Natural killer cell (primary cell): ENCODE results near the gene CHD1. TPM values are rescaled to one million over a fixed set of nuclear protein-coding genes. Genes with fewer than 3 reads are reported as not detected.

Source experiments
- ATAC-seq, 3 donors: fragments of 150-1000 bp in 2 of 3; fragments of 200-7000 bp in 1 of 3; cut with Tn5 transposase; 1 replicate in 1 of 3; 2 replicates in 2 of 3; pipeline ENCODE4 v1.10.0; 2021; ENCODE audit warnings: mild to moderate bottlenecking in 2 of 3, moderate library complexity in 2 of 3
- DNase-seq, 2 donors: peaks; one replicate each; pipeline versions ENCODE4 v3.0.0 to v3.0.0-alpha.2; 2013 to 2021; ENCODE audit warnings: mixed read lengths in 1 of 2
- H3K27ac ChIP-seq: one replicate; pipeline ENCODE4 v1.5.1; 2013; ENCODE audit warnings: mild to moderate bottlenecking, low read length
- H3K27me3 ChIP-seq: one replicate; pipeline ENCODE4 v1.6.1; 2013; ENCODE audit warnings: low read length; ENCODE audit not compliant: control insufficient read depth, insufficient read depth
- H3K36me3 ChIP-seq: one replicate; pipeline ENCODE4 v1.6.1; 2013; ENCODE audit warnings: low read length; ENCODE audit not compliant: control insufficient read depth, insufficient read depth
- H3K4me1 ChIP-seq: one replicate; pipeline ENCODE4 v1.6.1; 2013; ENCODE audit warnings: low read length; ENCODE audit not compliant: control insufficient read depth, insufficient read depth
- H3K4me3 ChIP-seq: one replicate; pipeline ENCODE4 v1.5.1; 2013; ENCODE audit warnings: low read length
- H3K9me3 ChIP-seq: one replicate; pipeline ENCODE4 v1.6.1; 2013; ENCODE audit warnings: low read length; ENCODE audit not compliant: control insufficient read depth, insufficient read depth
- H3K27ac Mint-ChIP-seq, 2 donors: one replicate each; pipeline ENCODE4 v1.8.0; 2022; ENCODE audit warnings: mild to moderate bottlenecking in 2 of 2, mixed read lengths in 2 of 2, moderate library complexity in 1 of 2
- H3K27me3 Mint-ChIP-seq, 2 donors: one replicate each; pipeline ENCODE4 v1.8.0; 2022; ENCODE audit warnings: low read depth in 2 of 2, mixed read lengths in 2 of 2
- H3K36me3 Mint-ChIP-seq: one replicate; pipeline ENCODE4 v1.8.0; 2022; ENCODE audit warnings: mixed read lengths
- H3K4me1 Mint-ChIP-seq, 2 donors: one replicate each; pipeline ENCODE4 v1.8.0; 2022; ENCODE audit warnings: mixed read lengths in 2 of 2
- H3K4me3 Mint-ChIP-seq: one replicate; pipeline ENCODE4 v1.8.0; 2022; ENCODE audit warnings: mild to moderate bottlenecking, moderate library complexity, mixed read lengths
- H3K9me3 Mint-ChIP-seq, 2 donors: one replicate each; pipeline ENCODE4 v1.8.0; 2022; ENCODE audit warnings: mixed read lengths in 2 of 2
- CTCF ChIP-seq: fragments of 200-600 bp; IDR thresholded peaks from one replicate; pipeline ENCODE4 v1.8.0; 2022; ENCODE audit warnings: antibody characterized with exemption
- WGBS: methylation state at CpG from one replicate; pipeline ENCODE4 v1.1.7; 2013; ENCODE audit warnings: missing lambda C conversion rate; ENCODE audit not compliant: insufficient coverage; 5-methylcytosine and 5-hydroxymethylcytosine counted together
- intact Hi-C: fragments of 100-400 bp; cut with micrococcal nuclease; formaldehyde crosslinking; loops from one replicate; pipeline ENCODE4 v1.14.2; 2022
- total RNA-seq, 4 donors: library from RNA; stranded (reverse); fragments of 120-200 nt in 1 of 4; gene quantifications; one replicate each; pipeline versions ENCODE4 v1.2.3 to v1.2.4, GENCODE V29; 2013 to 2022

Gene CHD1
- total RNA-seq, 3 donors from 2014 or later (not counting 1 experiment from before 2014, with no cell fraction given): 116 to 127 (median 117) TPM

- Histone ChIP-seq H3K27me3 (no peaks in the 10 kb centered on the region), H3K4me1 (no peaks in the 10 kb centered on the region), H3K36me3 (no peaks in the 10 kb centered on the region), H3K9me3 (no peaks in the 10 kb centered on the region), H3K4me3 (no peak overlapping the region), H3K27ac (no peak overlapping the region)
- intact Hi-C loops: no loop called here
- no peak for TF ChIP-seq CTCF
- DNase-seq (no peak), ATAC-seq (no peak)
- peak overlapping the region in 1 of 2 donors; percentile 11 for H3K27ac Mint-ChIP-seq
- WGBS: 73% methylated on average over 2 of the region's 2 CpGs
- H3K27me3 Mint-ChIP-seq: no peaks in the 10 kb centered on the region
- no peak overlapping the region for H3K4me3 Mint-ChIP-seq
- no peaks in the 10 kb centered on the region for H3K9me3 Mint-ChIP-seq
- H3K36me3 Mint-ChIP-seq: no peaks in the 10 kb centered on the region
- peaks cover 8 to 13% of the 10 kb centered on the region in 2 donors for H3K4me1 Mint-ChIP-seq
Observed at GRCh38 chr5:98940581-98940980, 11.8 kb upstream of the CHD1 start.

GRCh38 chr5:98938464-98938863, 9.7 kb upstream of the CHD1 start:
- H3K36me3 ChIP-seq: no peaks in the 10 kb centered on the region
- H3K27me3 ChIP-seq: no peaks in the 10 kb centered on the region
- Mint-ChIP-seq H3K27me3 (no peaks in the 10 kb centered on the region), H3K27ac (no peak overlapping the region), H3K4me1 (peaks cover 15 to 19% of the 10 kb centered on the region in 2 donors), H3K4me3 (no peak overlapping the region), H3K36me3 (no peaks in the 10 kb centered on the region), H3K9me3 (no peaks in the 10 kb centered on the region)
- WGBS: 83% methylated on average over 2 of the region's 2 CpGs
- DNase-seq: no peak
- peaks cover 9% of the 10 kb centered on the region for H3K4me1 ChIP-seq
- no peak for TF ChIP-seq CTCF
- no peaks in the 10 kb centered on the region for H3K9me3 ChIP-seq
- no peak overlapping the region for H3K4me3 ChIP-seq
- H3K27ac ChIP-seq: no peak overlapping the region
- no peak for ATAC-seq
- intact Hi-C loops: no loop called here

- H3K27ac Mint-ChIP-seq: no peak overlapping the region
- no peaks in the 10 kb centered on the region for H3K27me3 Mint-ChIP-seq
- ATAC-seq: no peak
- intact Hi-C loops: no loop called here
- Histone ChIP-seq H3K27ac (no peak overlapping the region), H3K4me1 (peaks cover 13% of the 10 kb centered on the region), H3K27me3 (no peaks in the 10 kb centered on the region), H3K4me3 (no peak overlapping the region), H3K9me3 (no peaks in the 10 kb centered on the region), H3K36me3 (no peaks in the 10 kb centered on the region)
- no peak overlapping the region for H3K4me3 Mint-ChIP-seq
- no peaks in the 10 kb centered on the region for H3K9me3 Mint-ChIP-seq
- DNase-seq: no peak
- WGBS: 94% methylated on average over 1 of the region's 3 CpGs
- H3K36me3 Mint-ChIP-seq: no peaks in the 10 kb centered on the region
- peaks cover 24 to 25% of the 10 kb centered on the region in 2 donors for H3K4me1 Mint-ChIP-seq
- TF ChIP-seq CTCF: no peak
Observed at GRCh38 chr5:98936948-98937715, 8.3 kb upstream of the CHD1 start.

GRCh38 chr5:98935206-98935605, 6.4 kb upstream of the CHD1 start:
- Histone ChIP-seq H3K27ac (peak overlapping the region; percentile 93), H3K36me3 (no peaks in the 10 kb centered on the region), H3K9me3 (no peaks in the 10 kb centered on the region), H3K27me3 (no peaks in the 10 kb centered on the region), H3K4me3 (no peak overlapping the region), H3K4me1 (peaks cover 14% of the 10 kb centered on the region)
- DNase-seq (no peak), ATAC-seq (no peak)
- no peak for TF ChIP-seq CTCF
- Mint-ChIP-seq H3K4me1 (peaks cover 19 to 26% of the 10 kb centered on the region in 2 donors), H3K4me3 (no peak overlapping the region), H3K36me3 (no peaks in the 10 kb centered on the region), H3K9me3 (no peaks in the 10 kb centered on the region), H3K27ac (peak overlapping the region; percentile 95 to 97), H3K27me3 (no peaks in the 10 kb centered on the region)
- intact Hi-C loops: no loop called here
- WGBS: 90% methylated on average over 3 of the region's 3 CpGs
